Measurements from ENCODE around the gene RANBP3L. TPM values are rescaled to one million over a fixed set of nuclear protein-coding genes. Genes with fewer than 3 reads are reported as not detected.

Gene RANBP3L
- total and polyA plus RNA-seq, 8 donors = 0.08 to 0.43 (median 0.23) TPM; not detected in 2

DNA sequence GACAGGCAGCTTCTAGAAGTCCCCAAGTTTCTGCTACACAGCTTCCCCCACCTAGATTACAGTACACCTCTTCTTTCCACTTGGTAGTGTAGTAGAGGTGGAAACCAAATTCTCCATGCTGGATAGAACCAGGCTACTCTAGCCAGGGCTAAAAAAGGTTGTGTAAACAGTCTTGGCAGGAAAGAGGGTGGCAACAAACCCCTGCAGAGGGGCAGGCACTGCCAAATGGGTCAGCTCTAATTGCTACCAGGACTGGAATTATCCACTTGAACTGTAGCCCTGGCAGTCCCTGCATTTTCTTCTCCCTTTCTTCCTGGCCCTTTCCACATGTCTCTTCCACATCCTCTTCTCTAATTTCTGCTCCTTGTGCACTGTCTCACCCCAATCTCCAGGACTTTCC lies 24.8 kb downstream of the RANBP3L start:
- Histone ChIP-seq H3K36me3 (no peaks in the 10 kb centered on the region), H3K4me3 (no peak overlapping the region), H3K4me1 (no peaks in the 10 kb centered on the region), H3K9me3 (no peaks in the 10 kb centered on the region), H3K27me3 (no peaks in the 10 kb centered on the region), H3K27ac (no peak overlapping the region)
- DNase-seq = no peak
- TF ChIP-seq, protein P1, sequence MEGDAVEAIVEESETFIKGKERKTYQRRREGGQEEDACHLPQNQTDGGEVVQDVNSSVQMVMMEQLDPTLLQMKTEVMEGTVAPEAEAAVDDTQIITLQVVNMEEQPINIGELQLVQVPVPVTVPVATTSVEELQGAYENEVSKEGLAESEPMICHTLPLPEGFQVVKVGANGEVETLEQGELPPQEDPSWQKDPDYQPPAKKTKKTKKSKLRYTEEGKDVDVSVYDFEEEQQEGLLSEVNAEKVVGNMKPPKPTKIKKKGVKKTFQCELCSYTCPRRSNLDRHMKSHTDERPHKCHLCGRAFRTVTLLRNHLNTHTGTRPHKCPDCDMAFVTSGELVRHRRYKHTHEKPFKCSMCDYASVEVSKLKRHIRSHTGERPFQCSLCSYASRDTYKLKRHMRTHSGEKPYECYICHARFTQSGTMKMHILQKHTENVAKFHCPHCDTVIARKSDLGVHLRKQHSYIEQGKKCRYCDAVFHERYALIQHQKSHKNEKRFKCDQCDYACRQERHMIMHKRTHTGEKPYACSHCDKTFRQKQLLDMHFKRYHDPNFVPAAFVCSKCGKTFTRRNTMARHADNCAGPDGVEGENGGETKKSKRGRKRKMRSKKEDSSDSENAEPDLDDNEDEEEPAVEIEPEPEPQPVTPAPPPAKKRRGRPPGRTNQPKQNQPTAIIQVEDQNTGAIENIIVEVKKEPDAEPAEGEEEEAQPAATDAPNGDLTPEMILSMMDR (IDR thresholded peaks at IDR 0.05) = no peak
- intact Hi-C loops (cut with DNase I) = no loop called here
- FAIRE-seq = no peak
- ATAC-seq = peak in 2 of 4 donors; percentile 34 to 48

DNA sequence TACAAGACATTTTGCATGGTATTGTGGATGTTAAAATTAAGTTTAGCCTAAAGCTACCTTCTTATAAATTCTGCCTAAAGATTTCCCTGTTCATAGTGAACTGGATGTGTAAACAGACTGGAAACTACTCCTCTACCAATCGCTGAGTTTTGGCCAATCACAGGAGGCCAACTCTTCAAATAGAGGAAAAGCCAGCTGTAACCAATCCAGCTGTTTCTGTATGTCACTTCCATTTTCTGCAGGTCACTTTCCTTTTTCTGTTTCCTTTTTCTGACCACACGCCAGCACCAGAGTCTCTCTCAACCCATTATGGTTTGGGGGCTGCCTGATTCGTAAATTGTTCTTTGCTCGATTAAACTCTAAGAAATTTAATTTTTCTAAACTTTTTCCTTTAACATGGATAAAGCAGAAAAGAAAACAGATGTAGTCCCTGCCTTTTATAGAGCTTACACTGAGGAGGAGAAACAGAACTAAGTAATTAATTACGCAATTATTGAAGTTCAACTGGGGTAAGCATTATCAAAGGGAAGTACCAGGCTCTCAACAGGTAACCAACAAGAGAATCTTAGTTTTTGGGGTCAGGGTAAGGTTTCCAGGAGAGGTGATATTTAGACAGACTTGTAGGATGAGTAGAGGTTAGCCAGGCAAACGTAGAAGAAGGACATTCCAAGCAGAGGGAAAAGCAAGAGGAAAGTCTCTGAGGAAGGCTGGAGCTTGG lies 27.7 kb downstream of the RANBP3L start:
- WGBS, 2 donors = 86 to 88% methylated on average over 6 of the region's 6 CpGs
- intact Hi-C loops (cut with DNase I) = no loop called here
- no peaks in the 10 kb centered on the region for H3K36me3 ChIP-seq
- TF ChIP-seq, protein P1 (IDR thresholded peaks at IDR 0.05) = no peak
- ATAC-seq (peak in 1 of 4 donors; percentile 26), FAIRE-seq (no peak), DNase-seq (no peak)
- H3K4me3 ChIP-seq = no peak overlapping the region
- H3K27ac ChIP-seq = no peak overlapping the region
- no peaks in the 10 kb centered on the region for H3K9me3 ChIP-seq
- no peaks in the 10 kb centered on the region for H3K4me1 ChIP-seq
- no peaks in the 10 kb centered on the region for H3K27me3 ChIP-seq

DNA sequence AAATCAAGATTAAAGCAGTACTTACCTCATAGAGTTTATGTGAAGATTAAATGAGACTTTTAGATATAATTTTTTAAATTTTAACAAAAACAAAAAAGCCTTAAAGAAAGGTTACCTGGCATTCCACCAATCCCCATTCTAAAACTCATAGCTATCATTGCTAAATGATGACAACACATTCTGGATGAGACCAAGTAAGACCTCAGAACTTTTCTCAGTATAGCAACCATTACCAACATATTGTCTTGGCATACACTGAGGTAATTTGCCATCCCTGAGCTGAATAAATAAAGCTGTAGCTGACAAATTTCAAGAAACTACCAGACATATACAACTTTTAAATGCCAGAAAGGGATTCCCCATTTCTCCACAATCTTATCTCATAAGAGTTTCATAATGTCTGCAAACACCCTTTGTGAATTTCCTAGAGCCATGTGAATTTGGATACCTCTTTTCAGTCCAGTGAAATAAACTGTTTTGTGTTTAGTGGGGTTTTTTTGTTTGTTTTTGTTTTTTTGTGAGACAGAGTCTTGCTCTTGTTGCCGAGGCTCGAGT lies 29.5 kb downstream of the RANBP3L start:
- ATAC-seq = no peak
- no peaks in the 10 kb centered on the region for H3K36me3 ChIP-seq
- H3K4me1 ChIP-seq = no peaks in the 10 kb centered on the region
- WGBS, 2 donors = 92 to 97% methylated on average over 2 of the region's 2 CpGs
- no peak for DNase-seq
- FAIRE-seq = no peak
- no peaks in the 10 kb centered on the region for H3K27me3 ChIP-seq
- no peak overlapping the region for H3K27ac ChIP-seq
- H3K9me3 ChIP-seq = no peaks in the 10 kb centered on the region
- no peak overlapping the region for H3K4me3 ChIP-seq
- TF ChIP-seq, protein P1 (IDR thresholded peaks at IDR 0.05) = no peak
- intact Hi-C loops (cut with DNase I) = no loop called here

DNA sequence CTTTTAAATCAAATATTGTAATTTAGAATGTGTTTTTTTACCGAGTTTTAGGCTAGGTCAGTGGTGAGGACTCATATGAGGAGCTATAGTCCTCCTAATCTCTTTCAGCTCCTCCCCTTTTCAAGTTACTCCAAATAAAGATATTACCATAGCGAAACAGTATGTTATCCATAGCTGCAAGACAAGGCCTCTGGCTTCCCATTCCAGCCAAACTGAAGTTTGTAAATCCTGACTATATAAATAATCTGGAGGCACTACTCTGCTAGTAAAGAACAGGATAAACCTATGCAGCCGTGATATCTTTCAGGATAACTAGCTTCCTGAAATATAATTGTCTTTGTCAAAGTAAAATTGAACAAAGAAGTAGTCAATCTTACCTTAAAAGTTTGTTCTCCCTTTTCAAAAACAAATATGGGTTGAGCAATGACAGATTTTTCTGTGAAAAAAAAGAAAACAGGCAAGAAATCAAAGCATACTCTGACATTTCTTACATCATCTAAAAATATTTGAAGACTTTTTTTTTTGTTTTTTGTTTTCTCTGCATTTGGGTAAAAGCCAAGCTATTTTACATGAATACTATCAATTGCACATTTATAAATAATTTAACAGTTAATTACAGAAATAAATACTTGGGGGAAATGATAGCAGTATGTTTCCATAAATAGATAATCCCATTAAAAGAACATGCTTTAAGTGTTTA lies 30.7 kb downstream of the RANBP3L start:
- H3K27me3 ChIP-seq = no peaks in the 10 kb centered on the region
- no peaks in the 10 kb centered on the region for H3K36me3 ChIP-seq
- TF ChIP-seq, protein P1 (IDR thresholded peaks at IDR 0.05) = no peak
- H3K4me1 ChIP-seq = no peaks in the 10 kb centered on the region
- intact Hi-C loops (cut with DNase I) = no loop called here
- ATAC-seq = no peak
- H3K9me3 ChIP-seq = no peaks in the 10 kb centered on the region
- WGBS, 2 donors = 71 to 85% methylated on average over 3 of the region's 3 CpGs
- no peak overlapping the region for H3K27ac ChIP-seq
- FAIRE-seq = no peak
- no peak overlapping the region for H3K4me3 ChIP-seq
- DNase-seq = no peak

DNA sequence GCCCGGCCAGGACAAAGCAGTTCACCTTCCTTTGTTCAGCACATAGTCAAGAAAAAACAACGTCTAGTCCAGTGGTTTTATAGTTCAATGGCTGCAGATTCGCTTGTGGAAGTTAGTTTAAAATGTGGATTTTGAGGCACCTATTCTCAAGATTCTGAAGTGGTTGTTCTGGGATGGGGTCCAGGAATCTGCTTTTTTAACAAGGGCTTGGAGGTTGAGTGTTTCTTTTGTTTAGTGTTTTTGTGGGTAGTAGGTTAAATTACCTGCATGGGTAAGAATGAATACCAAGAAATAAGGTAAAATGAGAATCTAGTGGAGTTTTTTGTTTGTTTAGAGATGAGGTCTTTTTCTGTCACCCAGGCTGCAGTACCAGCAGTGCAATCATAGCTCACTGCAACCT lies 31.5 kb downstream of the RANBP3L start:
- H3K4me1 ChIP-seq = no peaks in the 10 kb centered on the region
- no peaks in the 10 kb centered on the region for H3K36me3 ChIP-seq
- 84 to 85% methylated on average over 3 of the region's 3 CpGs for WGBS, 2 donors
- no peak overlapping the region for H3K27ac ChIP-seq
- no peaks in the 10 kb centered on the region for H3K27me3 ChIP-seq
- TF ChIP-seq, protein P1 (IDR thresholded peaks at IDR 0.05) = no peak
- no peaks in the 10 kb centered on the region for H3K9me3 ChIP-seq
- ATAC-seq (no peak), FAIRE-seq (no peak), DNase-seq (no peak)
- H3K4me3 ChIP-seq = no peak overlapping the region
- intact Hi-C loops (cut with DNase I) = no loop called here

All from pancreas (tissue), 10 donors.